K562 treated with DMSO at 1 percent for 4 hours (cell line): ENCODE measurements around the gene FAM156B. TPM values are rescaled to one million over a fixed set of nuclear protein-coding genes. Genes with fewer than 3 reads are reported as not detected.

ENCODE experiments used
- total RNA-seq: library from RNA; unstranded; fragments of 300-600 nt; gene quantifications from 2 replicates; pipeline ENCODE4 v1.2.3, GENCODE V29; 2022; ENCODE audit not compliant: insufficient read depth

The FAM156B gene
- 8.6 and 12.1 TPM in 2 replicates for total RNA-seq

GRCh38 chrX:52896855-52897709 is at the start of gene FAM156B:
Gene FAM156B, plus strand, starts transcription at chrX:52897330. Its CDS starts 9,896 bp downstream, at chrX:52907226.

GRCh38 chrX:52867610-52868348 is 29.4 kb upstream of the FAM156B start, which contains the start of gene XAGE3:
Gene XAGE3, minus strand, starts transcription at chrX:52868083. Its CDS starts 950 bp downstream, at chrX:52867133.

Other genes with a start within 250 kb of the FAM156B start
- gene SSX7, start 242.4 kb upstream of the FAM156B start, total RNA-seq = not detected in 2 replicates
- 19.0 and 59.0 TPM in 2 replicates for gene SSX2, start 190.2 kb upstream of the FAM156B start, total RNA-seq
- gene SSX2B, start 146.1 kb upstream of the FAM156B start, total RNA-seq = 82.9 and 116 TPM in 2 replicates
- gene SPANXN5, start 99.9 kb upstream of the FAM156B start, total RNA-seq = not detected in 2 replicates
- not detected in 2 replicates for gene XAGE5, start 86.0 kb upstream of the FAM156B start, total RNA-seq
- not detected in 2 replicates for gene XAGE3, start 29.2 kb upstream of the FAM156B start, total RNA-seq
- gene FAM156A, start 61.2 kb downstream of the FAM156B start, total RNA-seq = 2.9 and 11.4 TPM in 2 replicates
- gene GPR173, start 151.5 kb downstream of the FAM156B start, total RNA-seq = not detected in 2 replicates
- gene TSPYL2, start 185.0 kb downstream of the FAM156B start, total RNA-seq = 13.1 and 14.7 TPM in 2 replicates
- gene KANTR, start 196.8 kb downstream of the FAM156B start, total RNA-seq = 0.71 and 1.9 TPM in 2 replicates